Epithelial cell of proximal tubule (primary cell): ENCODE measurements around the gene LAMA2. TPM values are rescaled to one million over a fixed set of nuclear protein-coding genes. Genes with fewer than 3 reads are reported as not detected.
A peak's percentile ranks its signal among the peaks of the same experiment; 100 is the strongest.

Experiments
- DNase-seq: peaks from one replicate; pipeline ENCODE4 v3.0.0-alpha.2; 2011; ENCODE audit warnings: low read depth
- H3K4me3 ChIP-seq: 2 replicates; pipeline ENCODE4 v1.5.1; 2011; ENCODE audit warnings: low read depth, mild to moderate bottlenecking, low read length
- CTCF ChIP-seq: conservative IDR thresholded peaks from 2 replicates; pipeline ENCODE4 v1.5.1; 2012; ENCODE audit warnings: low read depth, mild to moderate bottlenecking, low read length
- total RNA-seq: library from RNA; depleted of rRNA; stranded (reverse); fragments of >200 nt; gene quantifications from 2 replicates; pipeline ENCODE4 v1.2.3, GENCODE V29; 2015

Gene LAMA2
- total RNA-seq, 1 donor from 2014 or later = 0.69 TPM

GRCh38 chr6:129280749-129281148 is 397.8 kb downstream of the LAMA2 start:
- DNase-seq = no peak
- H3K4me3 ChIP-seq = no peak overlapping the region
- no peak for TF ChIP-seq CTCF

GRCh38 chr6:129281168-129281796 is 398.3 kb downstream of the LAMA2 start:
- no peak overlapping the region for H3K4me3 ChIP-seq
- no peak for TF ChIP-seq CTCF
- no peak for DNase-seq

- no peak overlapping the region for H3K4me3 ChIP-seq
- DNase-seq = no peak
Observed at GRCh38 chr6:129282019-129282418, 399.1 kb downstream of the LAMA2 start.

GRCh38 chr6:129284225-129284624 is 401.3 kb downstream of the LAMA2 start:
- no peak for DNase-seq
- no peak overlapping the region for H3K4me3 ChIP-seq
- TF ChIP-seq CTCF = no peak

More at GRCh38 chr6:129282019-129282418, 399.1 kb downstream of the LAMA2 start:
- TF ChIP-seq CTCF = no peak

GRCh38 chr6:129287231-129288177 is 404.6 kb downstream of the LAMA2 start:
- H3K4me3 ChIP-seq = no peak overlapping the region
- no peak for TF ChIP-seq CTCF
- DNase-seq = peak; percentile 3

- no peak for TF ChIP-seq CTCF
- no peak overlapping the region for H3K4me3 ChIP-seq
- no peak for DNase-seq
Observed at GRCh38 chr6:129289442-129289841, 406.5 kb downstream of the LAMA2 start.

- H3K4me3 ChIP-seq = no peak overlapping the region
- DNase-seq = no peak
- TF ChIP-seq CTCF = no peak
Observed at GRCh38 chr6:129292836-129293235, 409.9 kb downstream of the LAMA2 start.
